ENCODE results near the gene HIVEP3.

- no peak for TF ChIP-seq CTCF (IDR thresholded peaks at IDR 0.05; ENCODE audit: insufficient read depth, low read length)
- no peak for TF ChIP-seq SPI1 (IDR thresholded peaks at IDR 0.05; ENCODE audit: borderline replicate concordance, low read depth)
- no peak for TF ChIP-seq REST (IDR thresholded peaks at IDR 0.05; ENCODE audit: insufficient replicate concordance, low read depth)
These were observed 238.7 kb downstream of the HIVEP3 start for GRCh38 chr1:41679994-41680393.
